SHP77 treated with DMSO at 0.1 percent for 48 hours (cell line): ENCODE data around the gene TOM1L2.
A peak's percentile ranks its signal among the peaks of the same experiment; 100 is the strongest.

Experiments
- DNase-seq: peaks from one replicate; lab custom pipeline; 2025; lab: John Stamatoyannopoulos, UW

TOM1L2 gene

GRCh38 chr17:17899486-17899885 lies 72.7 kb downstream of the TOM1L2 start:
- DNase-seq, result no peak

GRCh38 chr17:17898673-17899072 lies 73.5 kb downstream of the TOM1L2 start:
- DNase-seq, result no peak

- DNase-seq, result no peak
These were observed 74.8 kb downstream of the TOM1L2 start for GRCh38 chr17:17897442-17897841.

- DNase-seq, result no peak
These were observed 75.5 kb downstream of the TOM1L2 start for GRCh38 chr17:17896746-17897145.

- DNase-seq, result no peak
These were observed 78.2 kb downstream of the TOM1L2 start for GRCh38 chr17:17893801-17894644.

- no peak for DNase-seq
These were observed 79.5 kb downstream of the TOM1L2 start for GRCh38 chr17:17892731-17893130.

GRCh38 chr17:17892009-17892408 lies 80.2 kb downstream of the TOM1L2 start:
- no peak for DNase-seq

GRCh38 chr17:17890773-17891759 lies 81.1 kb downstream of the TOM1L2 start:
- DNase-seq, result peak; percentile 70

- no peak for DNase-seq
These were observed 82.3 kb downstream of the TOM1L2 start for GRCh38 chr17:17889922-17890321.

GRCh38 chr17:17888821-17889220 lies 83.4 kb downstream of the TOM1L2 start:
- no peak for DNase-seq

GRCh38 chr17:17888371-17888770 lies 83.8 kb downstream of the TOM1L2 start:
- DNase-seq, result no peak

- DNase-seq, result no peak
These were observed 84.4 kb downstream of the TOM1L2 start for GRCh38 chr17:17887752-17888304.

- no peak for DNase-seq
These were observed 85.5 kb downstream of the TOM1L2 start for GRCh38 chr17:17886726-17887125.

- peak; percentile 20 for DNase-seq
These were observed 86.0 kb downstream of the TOM1L2 start for GRCh38 chr17:17886226-17886625.

- no peak for DNase-seq
These were observed 87.5 kb downstream of the TOM1L2 start for GRCh38 chr17:17884391-17885357.

- no peak for DNase-seq
These were observed 88.4 kb downstream of the TOM1L2 start for GRCh38 chr17:17883801-17884200.

- no peak for DNase-seq
These were observed 90.1 kb downstream of the TOM1L2 start for GRCh38 chr17:17882082-17882581.

- no peak for DNase-seq
These were observed 91.5 kb downstream of the TOM1L2 start for GRCh38 chr17:17880577-17881196.

- DNase-seq, result peak; percentile 34
These were observed 94.5 kb downstream of the TOM1L2 start for GRCh38 chr17:17877529-17878358.
